ENCODE data around the gene SPTB.

The SPTB gene

DNA sequence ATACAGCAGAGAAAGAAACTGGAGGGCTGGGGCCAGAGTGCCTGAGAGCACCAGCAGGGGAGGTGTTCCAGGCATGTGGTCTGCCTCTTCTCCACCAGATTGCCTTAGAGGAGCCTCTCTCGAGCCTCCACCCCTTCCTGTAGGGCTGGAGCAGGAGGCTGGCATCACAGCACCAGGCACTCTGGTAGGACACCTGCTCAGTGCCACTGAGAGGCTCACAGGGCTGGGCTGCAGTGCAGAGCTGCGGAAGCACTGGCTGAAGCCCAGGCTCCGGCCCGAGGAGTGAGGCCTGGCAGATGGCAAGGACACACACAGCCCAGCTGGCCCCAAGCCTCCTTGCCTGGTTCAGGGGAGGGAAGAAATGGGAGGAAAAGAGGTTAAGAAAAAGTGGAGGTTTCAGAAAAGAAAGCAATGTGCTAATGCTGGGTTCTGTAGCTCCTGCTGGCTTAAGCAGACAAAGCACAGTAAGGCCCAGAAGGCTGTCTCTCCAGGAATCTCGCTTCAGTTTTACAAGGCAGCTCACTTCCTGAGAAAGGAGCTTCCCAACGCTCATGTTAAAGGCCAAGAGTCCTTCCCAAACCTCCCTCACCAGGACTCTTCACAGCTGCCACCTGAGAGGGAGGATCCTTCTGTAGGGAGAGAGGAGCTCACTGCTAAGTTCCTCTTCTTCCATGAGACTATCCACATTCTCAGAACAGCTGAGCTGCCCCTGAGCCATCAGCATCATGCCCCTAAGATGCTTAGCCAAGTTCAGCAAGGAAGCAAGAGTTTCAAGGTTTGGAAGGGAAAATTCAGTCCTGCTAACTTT, 23.8 kb downstream of the SPTB start:
- DNase-seq (ENCODE audit: extremely low read depth in 1 of 2, low read depth in 1 of 2) = no peak

DNA sequence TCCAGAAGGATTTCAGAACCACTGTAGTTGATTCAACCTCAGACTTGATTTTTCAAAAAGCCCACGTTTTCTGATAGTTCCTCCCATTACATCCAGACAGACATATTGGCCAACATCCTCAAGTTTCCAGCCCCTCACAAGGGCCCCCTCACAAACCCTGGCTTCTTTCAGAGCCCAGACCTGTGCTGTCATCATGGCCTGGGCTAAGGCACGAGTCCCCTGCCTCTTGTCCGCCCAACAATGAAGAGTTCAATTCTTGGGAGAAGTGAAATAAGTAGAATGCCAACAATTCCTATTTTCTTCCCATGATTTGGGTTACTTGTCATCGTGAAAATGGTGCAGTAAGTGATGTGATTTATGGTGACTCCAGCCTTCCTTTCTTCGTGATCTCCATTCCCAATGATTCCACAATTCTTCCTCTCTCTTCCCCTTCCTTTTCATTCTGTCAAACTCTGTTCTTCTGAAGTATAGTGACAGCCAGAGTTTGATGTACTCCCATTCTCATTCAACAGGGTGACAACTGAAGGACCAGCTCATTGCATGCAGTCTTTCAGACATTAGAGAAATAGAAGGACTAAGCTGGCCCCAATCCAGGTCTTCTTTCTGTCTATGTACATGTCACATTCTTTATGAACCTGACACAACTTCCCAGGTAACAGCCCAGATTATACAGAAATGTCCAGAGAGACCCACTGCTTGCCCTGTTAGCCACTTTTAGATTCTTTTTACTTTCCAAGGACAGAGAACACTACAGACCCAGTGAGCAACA, 29.2 kb downstream of the SPTB start:
- no peak for DNase-seq (ENCODE audit: extremely low read depth in 1 of 2, low read depth in 1 of 2)

DNA sequence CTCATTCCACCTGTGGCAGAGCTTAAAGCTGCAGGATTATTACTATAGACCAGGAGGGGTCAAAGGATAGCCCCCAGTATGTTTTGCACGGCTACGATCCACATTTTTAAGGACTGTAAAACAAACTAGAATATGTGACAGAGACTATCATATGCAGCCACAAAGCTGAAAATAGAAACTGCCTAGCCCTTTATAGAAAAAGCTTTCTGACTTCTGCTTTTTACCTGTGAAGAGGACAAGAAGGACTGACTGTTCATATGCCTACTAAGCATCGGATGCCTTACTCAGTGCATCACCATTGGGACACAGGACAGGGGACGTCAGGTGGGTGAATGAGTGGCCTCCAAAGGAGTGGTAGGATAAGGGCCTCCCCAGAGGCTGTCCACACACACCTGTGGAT, 29.8 kb downstream of the SPTB start:
- no peak for DNase-seq (ENCODE audit: extremely low read depth in 1 of 2, low read depth in 1 of 2)

DNA sequence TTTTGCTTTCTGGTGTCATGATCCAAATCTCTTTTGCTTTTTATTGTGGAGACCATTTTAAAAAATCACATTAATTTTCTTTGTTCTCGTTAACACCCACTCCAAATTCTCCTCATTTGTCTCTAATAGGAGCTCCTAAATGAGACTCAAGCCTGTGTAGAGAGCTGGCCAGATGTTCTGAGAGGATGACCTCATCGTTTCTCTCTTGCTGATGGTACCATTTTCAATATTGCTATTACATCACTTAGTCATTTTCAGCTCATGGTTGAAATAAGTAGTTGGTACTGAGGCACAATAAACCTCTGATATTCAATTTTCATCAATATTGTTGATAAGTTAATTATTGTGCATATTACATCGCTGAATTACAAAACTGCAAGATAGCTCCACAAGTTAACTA, 31.5 kb downstream of the SPTB start:
- no peak for DNase-seq (ENCODE audit: extremely low read depth in 1 of 2, low read depth in 1 of 2)

DNA sequence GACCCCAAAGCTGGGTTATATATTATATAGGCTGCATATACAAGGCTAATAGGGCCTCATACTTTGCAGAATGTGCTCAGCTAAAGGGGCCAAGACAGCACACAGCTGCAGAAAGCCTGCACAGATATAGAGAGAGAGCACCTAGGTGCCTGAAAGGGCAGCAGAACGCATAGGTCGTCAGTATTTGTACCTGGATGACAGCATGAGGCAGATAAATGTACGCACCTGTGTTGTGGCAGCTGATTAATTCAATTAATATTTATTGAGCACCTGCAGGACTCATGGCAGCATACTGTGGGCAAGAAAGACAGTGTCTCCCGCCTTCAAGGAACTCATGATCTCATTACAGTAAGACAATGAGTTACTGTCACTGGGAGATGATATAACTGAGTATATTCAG, 33.4 kb downstream of the SPTB start:
- DNase-seq (ENCODE audit: extremely low read depth in 1 of 2, low read depth in 1 of 2) = no peak

DNA sequence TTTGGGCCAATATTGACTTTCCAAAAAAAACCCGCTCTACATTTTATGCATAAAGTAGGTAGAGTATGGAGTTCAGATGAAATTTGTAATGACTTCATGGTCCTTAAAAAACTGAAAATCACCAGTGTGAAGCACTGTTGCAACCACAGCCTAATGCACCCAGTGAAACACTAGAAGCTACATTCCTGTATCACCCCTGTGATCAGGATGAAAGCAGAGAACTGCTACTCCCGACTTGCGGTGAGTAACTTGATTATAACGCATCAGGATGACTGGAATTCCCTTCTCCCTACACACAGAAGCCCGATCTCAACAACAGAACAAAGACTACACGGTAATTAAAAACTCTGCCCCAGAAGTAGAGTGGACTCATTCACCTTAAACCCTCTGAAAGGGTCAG, 33.8 kb downstream of the SPTB start:
- DNase-seq (ENCODE audit: extremely low read depth in 1 of 2, low read depth in 1 of 2) = no peak

DNA sequence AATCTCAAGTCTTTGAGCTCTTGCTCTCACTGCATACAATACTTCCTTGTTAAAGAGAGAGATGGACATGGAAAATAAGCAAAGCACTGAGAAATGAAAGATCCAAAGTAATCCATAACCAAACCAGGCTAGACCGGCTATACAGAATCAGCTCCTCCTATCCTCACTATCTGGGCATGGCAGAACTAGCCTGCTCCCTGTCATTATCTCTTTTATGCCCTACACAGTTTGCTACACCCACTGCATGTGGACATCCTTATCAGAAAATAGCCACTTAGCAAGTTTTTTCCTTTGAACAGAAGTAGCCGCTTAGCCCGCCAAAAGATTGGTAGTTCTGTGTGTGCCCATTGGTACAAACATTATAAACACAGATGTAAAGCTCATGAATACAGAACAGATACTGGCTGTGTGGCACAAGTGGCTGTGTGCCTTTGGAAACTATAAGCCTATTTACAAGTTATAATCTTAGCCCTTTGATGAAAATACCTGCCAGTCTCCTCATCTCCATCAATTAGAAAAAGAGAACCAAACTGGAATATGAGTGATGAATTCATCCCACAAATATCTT, 34.7 kb downstream of the SPTB start:
- DNase-seq (ENCODE audit: extremely low read depth in 1 of 2, low read depth in 1 of 2) = no peak

DNA sequence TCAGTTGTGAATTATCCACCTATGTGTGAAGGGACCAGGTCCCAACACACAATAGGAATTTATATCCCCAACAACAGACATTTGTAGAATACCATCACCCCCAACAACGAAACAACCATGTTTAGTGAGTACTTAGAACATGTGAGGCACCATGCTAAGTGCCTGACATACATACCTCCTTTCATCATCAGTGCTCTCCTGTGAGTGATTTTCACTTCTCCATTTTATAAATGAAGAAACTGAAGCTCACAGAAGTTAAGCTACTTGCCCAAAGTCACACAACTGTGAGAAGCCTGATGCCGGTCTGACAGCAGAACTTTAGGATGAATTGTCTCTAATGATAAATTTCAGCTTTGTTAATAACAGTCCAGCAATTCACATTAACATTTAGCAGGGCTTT, 35.4 kb downstream of the SPTB start:
- no peak for DNase-seq (ENCODE audit: extremely low read depth in 1 of 2, low read depth in 1 of 2)

DNA sequence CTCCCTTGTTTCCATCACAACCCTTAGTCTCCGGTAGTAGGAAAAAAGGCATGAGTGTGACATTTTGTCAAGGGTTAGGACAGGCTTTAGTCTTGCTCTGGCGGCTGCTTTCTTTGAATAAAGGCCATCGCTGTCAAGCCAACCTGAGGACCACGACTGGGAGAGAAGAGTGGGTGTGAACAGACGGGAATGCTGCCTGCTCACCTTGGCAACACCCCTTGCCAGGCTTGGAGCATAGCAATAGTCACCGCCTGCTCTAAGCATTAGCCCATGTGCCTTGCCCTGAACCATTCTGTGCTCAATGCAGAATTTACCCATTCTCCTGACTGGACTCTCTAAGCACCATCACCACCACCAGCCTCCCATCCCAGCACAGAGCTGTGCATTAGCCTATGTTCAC, 36.2 kb downstream of the SPTB start:
- DNase-seq (ENCODE audit: extremely low read depth in 1 of 2, low read depth in 1 of 2) = no peak

DNA sequence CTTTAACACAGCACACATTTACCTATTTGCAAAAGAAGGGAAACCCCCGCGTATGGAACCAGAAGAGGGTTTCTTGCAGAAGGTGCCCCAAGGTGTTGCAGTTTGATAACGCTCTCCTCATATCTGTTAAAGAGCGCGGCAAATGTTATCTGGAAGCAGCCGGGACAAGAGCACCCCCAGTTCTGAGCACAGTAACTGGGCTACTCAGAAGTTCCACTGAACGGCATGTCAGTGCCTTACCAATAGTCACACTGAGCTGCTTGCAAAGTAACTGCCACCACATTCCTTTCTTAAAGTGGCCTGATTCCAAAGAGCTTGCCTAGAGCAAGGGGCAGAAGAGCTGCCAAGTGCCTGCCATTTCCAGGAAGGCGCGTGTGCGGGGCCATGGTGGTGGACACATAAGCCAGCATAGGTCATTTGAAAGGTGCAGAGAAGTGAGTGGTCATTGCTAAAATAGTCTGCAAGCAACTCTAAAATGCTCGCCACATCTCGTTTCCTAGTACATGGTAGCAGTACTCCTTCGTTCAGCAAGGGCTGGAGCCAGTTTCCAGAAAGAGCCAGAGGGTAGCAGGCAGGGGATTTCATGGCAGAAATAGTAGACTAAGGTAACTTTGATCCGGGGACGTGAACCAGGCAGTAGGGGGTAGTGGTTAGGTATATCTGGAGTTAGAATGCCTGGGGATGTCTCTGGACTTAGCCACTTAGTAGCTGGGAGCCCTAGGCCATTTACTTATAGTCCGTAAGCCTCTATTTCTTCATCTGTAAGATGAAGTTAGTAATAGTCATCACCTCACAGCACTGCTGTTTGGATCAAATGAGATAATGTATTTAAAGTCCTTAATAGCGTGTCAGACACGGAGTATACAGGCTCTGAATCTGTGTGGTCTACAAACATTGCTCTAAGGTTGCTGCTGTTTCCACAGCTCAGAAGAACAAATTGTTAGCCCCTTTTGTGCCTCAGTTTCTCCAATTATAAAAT, 37.6 kb downstream of the SPTB start:
- no peak for DNase-seq (ENCODE audit: extremely low read depth in 1 of 2, low read depth in 1 of 2)

DNA sequence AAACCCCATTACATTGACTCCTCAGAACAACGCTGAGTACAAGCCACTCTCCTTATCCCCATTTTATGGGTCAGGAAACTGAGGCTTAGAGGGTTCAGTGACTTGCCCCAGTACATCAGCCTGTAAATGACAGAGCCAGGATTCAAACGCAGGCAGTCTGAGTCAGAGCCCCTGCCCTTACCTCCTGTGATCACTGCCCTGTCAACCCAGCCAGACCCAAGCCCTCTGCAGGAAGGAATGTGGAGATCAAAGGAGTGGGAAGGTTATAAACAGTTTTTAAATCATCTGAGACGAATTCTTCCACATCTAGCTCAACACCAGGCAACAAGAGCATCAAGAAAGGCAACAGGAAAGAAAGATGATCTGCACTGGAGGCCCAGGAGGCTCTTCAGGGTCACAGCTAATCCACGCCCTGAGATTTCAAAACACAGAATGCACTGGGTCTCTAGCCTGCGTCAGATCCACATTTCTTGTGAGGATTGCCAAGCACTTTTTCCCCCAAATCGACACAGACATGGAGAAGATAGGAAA, 38.5 kb downstream of the SPTB start:
- no peak for DNase-seq (ENCODE audit: extremely low read depth in 1 of 2, low read depth in 1 of 2)

DNA sequence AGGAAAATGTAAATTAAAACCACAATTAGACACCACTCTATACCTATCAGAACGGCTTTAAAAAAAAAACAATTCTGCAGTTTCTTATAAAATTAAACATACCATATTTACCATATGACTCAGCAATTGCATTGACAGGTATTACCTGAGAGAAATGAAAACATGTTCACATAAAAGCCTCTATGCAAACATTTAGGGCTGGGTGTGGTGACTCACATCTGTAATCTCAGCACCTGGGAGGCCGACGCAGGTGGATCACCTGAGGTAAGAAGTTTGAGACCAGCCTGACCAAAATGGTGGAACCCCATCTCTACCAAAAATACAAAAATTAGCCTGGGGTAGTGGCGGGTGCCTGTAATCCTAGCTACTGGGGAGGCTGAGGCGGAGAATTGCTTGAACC, 41.1 kb downstream of the SPTB start:
- DNase-seq (ENCODE audit: extremely low read depth in 1 of 2, low read depth in 1 of 2) = no peak

DNA sequence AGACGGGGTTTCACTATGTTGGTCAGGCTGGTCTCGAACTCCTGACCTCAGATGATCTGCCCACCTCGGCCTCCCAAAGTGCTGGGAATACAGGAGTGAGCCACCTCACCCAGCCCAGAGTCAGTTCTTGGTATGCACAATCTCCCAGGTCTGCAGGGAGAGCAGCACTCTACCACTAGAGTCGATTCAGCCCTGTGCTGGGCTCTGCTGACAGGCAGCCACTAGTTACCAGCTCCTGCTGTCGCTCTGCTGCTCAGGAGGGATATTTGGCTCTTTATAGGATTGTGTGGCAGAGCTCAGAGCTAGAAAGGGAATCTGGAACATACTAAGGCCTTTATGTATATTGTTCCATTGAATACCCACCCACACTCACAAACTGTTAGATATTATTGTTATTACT, 44.3 kb downstream of the SPTB start:
- no peak for DNase-seq (ENCODE audit: extremely low read depth in 1 of 2, low read depth in 1 of 2)

DNA sequence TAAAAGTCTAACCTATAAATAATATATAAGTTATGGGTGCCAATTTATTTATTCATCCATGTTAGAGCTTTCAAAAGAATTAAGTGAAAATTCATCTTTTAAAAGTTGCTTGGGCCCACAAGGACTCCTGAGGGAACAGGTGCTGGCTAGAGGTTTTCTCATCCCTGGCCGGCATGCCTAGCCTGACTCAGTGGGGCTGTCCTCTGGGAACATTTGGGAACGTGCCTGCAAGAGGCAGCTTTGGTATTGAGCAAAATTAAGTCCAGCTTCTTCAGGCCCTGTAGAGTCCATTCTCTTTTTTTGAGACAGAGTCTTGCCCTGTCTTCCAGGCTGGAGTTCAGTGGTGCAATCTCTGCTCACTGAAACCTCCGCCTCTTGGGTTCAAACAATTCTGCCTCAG, 44.7 kb downstream of the SPTB start:
- no peak for DNase-seq (ENCODE audit: extremely low read depth in 1 of 2, low read depth in 1 of 2)

DNA sequence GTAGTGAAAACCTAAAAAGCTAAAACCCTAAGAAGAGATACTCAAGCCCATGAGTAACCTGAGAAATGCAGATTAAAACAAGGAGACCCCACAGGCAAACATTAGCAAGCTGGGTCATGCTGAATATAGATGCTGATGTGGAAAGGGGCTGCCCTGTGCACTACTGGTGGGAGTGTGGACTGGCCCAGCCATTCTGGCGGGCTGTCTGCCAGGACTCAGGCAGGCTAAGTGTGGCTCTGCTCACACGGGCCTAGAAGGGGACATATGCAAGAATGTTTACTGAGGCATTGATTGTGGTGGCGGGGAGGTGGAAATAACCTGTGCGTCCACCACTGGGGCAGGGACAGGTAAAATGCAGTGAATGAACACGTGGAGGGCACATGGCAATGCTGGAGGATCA, 48.3 kb downstream of the SPTB start:
- DNase-seq (ENCODE audit: extremely low read depth in 1 of 2, low read depth in 1 of 2) = no peak

DNA sequence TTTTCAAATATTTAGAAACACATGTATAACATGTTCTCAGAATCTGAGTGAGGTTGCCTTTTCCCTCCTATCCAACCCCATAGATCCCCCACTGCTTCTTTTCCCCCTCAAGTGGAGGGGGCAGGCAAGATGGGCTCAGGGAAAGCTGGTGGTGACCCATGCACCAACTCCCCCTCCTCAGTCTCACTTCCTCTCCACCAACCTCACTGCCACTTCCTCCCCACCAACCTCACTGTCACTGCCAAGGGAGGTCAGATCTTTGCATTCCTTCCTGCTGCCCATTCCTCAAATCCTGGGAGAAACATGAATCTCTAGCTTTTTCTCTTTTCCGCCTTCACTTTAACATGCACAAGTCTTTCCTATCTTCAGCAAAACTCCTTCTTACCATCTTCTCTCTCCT, 48.7 kb downstream of the SPTB start:
- DNase-seq (ENCODE audit: extremely low read depth in 1 of 2, low read depth in 1 of 2) = no peak

DNA sequence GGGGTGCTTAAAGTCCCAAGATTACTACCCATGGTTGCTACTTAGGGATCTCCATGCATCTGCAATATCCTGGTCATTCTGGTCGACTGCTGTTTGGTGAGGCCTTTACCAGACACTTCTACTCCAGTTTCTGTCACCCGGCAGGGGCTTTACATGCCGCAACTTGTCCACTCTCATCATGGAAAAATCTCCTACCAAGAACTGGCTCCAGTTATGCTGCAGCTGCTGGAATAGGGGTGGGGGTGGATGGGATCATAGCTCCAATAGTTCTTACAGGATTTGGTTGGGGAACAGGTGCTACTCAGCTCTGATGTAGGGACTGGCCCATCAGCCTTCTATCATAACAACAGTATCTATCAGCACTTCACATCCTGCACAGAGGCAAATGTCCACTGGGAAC, 51.6 kb downstream of the SPTB start:
- no peak for DNase-seq (ENCODE audit: extremely low read depth in 1 of 2, low read depth in 1 of 2)

DNA sequence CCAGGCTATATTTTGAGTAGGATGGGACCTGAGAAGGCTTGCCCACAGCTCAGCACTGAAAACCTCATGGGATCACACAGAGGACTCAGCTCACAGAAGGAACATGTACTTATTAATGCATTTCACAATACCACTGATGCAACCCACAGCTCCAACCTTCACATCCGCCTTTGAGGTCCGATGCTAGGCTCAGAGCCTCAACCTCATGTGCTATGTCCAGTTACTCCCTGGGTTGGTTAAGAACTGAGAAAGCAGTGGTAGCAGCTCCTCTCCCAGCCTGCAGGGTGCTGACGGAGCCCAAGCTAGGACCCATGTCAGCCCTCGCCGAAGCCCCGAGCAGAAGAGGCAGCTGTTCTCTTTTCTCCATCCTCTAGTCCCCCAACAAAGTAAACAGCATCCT, 52.9 kb downstream of the SPTB start:
- DNase-seq (ENCODE audit: extremely low read depth in 1 of 2, low read depth in 1 of 2) = no peak

DNA sequence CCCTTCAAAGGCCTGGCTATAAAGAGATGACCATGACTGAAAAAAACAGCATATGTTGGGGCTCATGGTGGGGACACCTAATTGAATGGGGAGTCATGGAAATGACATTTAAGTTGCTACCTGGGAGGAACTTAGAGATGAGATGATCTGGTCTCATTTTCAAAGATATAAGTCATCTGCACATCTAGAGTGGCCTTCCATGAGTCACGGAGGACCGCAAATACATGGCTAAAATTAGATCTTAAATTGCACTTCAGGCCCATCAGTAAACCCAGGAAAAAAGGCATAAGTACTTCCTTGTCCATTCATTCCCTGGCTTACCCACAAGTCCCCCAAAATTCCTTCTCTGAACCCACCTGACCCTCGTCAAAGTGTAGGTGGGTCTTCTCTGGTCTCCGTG, 53.4 kb downstream of the SPTB start:
- no peak for DNase-seq (ENCODE audit: extremely low read depth in 1 of 2, low read depth in 1 of 2)

DNA sequence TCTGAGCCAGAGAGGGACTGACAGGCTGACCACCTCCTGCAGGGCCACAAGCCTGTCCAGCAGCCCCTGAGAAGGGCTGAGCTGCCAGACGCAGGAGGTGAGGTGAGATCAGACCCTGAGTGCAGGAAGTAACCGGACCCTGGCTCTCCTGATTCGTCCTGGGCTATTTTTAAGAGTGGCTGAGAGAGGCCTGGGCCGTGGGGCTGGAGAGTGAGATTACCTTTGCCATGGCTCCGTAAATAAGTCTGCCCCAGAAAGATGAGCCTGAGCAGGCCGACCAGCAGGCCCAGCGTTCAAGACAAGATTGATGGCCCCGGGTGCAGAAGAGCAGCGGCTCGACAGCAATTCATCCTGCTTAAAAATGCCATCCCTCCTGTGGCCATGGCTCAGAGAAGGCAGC, 54.2 kb downstream of the SPTB start:
- no peak for DNase-seq (ENCODE audit: extremely low read depth in 1 of 2, low read depth in 1 of 2)

DNA sequence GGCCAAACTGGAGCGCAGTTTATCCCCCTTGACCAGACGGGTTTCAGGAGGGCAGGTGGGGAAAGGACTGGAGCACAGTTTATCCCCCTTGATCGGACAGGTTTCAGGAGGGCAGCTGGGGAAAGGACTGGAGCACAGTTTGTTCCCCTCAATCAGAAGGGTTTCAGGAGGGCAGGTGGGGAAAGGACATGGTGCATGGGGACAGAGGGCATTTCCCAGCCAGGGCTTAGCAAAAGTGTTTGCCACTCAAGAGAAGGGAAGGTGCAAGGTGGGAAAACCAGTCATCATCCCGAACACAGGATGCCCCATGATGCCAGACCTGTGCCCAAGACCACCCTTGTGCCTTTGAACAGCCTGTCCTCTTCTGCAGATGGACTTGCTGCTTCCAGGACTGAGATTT, 54.7 kb downstream of the SPTB start:
- DNase-seq (ENCODE audit: extremely low read depth in 1 of 2, low read depth in 1 of 2) = no peak
